NCI-H82 (cell line): ENCODE data around the gene SERHL2.
"Not testable (repeated sequence)": the region's sequence is repeated elsewhere in the genome, so short reads cannot be mapped to it uniquely, and the experiment has no call there.

Experiments used
- DNase-seq: peaks from one replicate; lab custom pipeline; 2025; lab: John Stamatoyannopoulos, UW

SERHL2 gene

DNA sequence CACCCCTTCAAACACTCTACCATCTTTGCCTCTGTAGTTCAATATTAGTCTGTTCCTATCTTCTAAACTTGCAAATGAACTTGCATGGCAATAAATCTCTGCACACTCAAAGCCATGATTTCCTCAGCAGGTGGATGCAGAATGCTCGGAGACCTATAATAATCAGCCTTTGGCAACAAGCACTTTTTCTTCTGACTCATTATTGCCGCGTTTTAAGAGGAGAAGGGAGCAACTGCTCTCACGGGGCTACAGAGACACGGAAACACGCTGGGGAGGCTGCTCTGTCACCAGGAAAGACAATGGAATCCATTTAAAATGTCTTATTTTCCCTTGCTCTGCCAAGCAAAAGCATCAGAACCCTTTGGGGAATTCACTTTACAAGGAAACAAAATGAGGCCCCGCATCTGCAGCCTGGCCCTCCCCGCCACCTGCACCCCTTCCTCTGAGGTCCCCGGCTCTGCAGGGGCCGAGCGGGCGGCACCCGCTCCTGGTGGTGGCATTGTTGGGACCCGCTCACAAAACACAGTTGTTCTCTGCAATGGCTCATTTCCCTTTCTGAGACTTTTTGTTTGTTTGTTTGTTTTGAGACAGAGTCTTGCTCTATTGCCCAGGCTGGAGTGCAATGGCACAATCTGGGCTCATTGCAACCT, 18.5 kb upstream of the SERHL2 start:
- not testable (repeated sequence) for DNase-seq

DNA sequence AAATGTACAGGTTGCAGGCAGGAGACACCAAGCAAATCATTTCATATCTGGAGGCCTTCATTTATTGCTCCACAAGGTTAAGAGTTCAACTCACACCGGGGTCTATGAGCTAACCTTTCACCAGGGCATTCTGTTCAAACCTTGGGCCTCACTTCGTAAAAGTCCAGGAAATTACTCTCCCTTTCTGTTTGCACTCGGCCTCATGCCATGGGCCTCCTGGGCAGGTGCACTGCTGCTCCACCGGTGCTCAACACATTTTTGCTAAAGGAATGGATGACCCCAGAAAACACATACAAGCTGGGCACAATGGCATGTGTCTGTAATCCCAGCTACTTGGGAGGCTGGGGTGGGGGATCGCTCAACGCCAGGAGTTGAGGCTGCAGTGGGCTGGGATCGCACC, 17.6 kb upstream of the SERHL2 start:
- DNase-seq = no peak

DNA sequence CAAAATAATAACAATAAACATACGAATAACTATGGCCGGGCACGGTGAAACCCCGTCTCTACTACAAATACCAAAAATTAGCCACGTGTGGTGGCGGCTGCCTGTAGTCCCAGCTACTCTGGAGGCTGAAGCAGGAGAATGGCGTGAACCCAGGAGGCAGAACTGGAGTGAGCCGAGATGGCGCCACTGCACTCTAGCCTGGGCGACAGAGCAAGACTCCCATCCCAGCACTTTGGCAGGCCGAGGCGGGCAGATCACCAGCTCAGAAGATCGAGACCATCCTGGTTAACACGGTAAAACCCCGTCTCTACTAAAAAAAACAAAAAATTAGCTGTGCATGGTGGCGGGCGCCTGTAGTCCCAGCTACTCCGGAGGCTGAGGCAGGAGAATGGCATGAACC, 17.1 kb upstream of the SERHL2 start:
- DNase-seq = not testable (repeated sequence)

DNA sequence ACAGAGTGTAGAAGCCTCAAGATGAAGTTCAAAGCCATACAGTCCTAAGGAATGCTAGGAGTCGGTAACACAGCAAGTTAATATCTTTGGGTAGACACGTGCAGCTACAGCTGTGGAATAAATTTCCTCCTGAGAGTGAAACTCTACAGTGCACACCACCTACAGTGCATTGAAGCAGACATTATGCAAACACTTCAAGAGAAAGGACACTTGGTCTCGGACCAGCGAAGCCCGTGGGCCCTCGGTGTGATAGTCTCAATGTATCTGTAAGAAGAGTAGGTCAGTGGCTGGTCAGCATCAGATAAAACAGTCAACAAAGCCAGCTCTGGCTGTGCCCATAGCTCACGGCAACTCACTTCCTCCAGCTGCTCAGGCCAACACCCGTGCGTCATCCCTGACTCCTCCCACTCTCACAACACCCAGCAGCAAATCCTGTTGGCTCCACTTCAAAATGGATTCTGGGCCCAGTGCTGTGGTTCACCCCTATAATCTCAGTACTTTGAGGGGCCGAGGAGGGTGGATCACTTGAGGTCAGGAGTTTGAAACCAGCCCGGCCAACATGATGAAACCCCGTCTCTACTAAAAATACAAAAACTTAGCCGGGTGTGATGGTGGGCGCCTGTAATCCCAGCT, 16.4 kb upstream of the SERHL2 start:
- not testable (repeated sequence) for DNase-seq

DNA sequence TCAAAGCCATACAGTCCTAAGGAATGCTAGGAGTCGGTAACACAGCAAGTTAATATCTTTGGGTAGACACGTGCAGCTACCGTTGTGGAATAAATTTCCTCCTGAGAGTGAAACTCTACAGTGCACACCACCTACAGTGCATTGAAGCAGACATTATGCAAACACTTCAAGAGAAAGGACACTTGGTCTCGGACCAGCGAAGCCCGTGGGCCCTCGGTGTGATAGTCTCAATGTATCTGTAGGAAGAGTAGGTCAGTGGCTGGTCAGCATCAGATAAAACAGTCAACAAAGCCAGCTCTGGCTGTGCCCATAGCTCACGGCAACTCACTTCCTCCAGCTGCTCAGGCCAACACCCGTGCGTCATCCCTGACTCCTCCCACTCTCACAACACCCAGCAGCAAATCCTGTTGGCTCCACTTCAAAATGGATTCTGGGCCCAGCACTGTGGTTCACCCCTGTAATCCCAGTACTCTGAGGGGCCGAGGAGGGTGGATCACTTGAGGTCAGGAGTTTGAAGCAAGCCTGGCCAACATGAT, 14.5 kb upstream of the SERHL2 start:
- not testable (repeated sequence) for DNase-seq

DNA sequence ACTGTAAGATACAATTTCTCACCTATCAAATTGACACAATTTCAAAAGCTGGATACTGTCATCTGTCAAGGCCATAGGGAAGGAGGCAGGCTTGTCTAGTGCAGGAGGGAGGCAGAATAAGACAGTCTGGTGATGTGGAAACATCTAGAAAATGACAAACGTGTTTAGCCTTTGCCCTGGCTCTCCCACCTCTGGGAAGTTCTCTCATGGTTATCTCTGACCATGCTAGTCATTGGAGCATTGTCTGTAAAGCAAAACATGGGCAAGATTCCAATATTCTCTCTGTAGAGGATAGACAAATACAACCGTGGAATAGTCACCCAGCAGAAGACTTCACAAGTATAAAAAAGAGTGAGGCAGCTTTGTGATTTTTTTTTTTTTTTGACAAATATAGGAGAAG, 9.1 kb upstream of the SERHL2 start:
- DNase-seq = no peak

DNA sequence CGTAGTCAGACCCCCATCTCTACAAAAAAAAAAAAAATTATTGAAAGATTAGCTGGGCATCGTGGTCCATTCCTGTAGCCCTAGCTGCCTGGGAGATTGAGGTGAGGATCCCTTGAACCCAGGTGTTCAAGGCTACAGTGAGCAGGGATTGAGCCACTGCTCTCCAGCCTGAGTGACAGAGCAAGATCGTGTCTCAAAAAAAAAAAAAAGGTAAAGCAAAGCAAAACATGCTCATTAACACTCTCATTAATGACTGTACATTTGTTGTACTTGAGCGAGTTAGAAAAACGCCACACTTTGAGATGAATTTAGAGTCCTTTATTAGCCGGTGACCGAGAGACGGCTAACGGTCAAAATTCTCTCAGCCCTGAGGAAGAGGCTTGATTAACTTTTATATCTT, 6.2 kb upstream of the SERHL2 start:
- DNase-seq = no peak

DNA sequence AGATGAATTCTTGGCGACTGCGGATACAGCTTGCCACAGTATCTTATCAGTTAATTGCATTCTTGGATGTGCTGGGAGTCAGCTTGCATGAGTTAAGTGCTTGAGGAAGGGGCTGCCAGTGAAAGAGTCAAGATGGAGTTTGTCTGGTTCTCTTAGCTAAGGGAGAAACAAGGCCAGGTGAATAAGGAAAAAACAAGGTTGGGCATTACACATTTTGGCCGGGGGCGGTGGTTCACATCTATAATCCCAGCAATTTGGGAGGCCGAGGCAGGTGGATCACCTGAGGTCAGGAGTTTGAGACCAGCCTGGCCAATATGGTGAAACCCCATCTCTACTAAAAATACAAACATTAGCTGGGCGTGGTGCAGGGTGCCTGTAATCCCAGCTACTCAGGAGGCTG, 5.6 kb upstream of the SERHL2 start:
- DNase-seq = not testable (repeated sequence)

DNA sequence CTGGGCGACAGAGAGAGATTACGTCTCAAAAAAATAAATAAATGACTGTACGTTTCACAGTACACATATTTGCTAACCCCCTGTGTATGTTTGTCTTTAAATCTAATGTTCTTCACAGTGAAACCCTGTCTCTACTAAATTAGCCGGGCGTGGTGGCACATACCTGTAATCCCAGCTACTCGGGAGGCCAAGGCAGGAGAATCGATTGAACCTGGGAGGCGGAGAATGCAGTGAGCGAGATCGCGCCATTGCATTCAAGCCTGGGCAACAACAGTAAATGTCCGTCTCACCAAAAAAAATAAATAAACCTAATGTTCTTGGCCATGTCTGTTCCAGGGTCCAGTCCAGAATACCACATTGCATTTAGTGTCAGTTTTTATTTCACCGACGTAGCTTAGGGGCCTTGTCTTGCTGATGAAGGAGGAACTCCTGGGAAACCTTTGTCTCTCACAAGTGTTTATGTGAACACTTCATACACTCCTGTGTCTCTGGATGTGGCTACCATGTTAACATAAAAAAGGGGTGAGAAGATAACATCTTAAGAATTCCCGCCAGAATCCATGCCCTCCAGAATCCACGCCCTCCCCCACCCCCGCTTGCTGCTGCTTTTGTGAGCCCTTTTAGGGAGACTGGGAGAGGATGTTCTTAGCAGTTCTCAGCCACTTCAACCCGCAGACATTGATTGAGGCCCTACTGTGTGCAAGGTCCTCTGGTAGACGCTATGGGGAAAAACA, 5.0 kb upstream of the SERHL2 start:
- no peak for DNase-seq

DNA sequence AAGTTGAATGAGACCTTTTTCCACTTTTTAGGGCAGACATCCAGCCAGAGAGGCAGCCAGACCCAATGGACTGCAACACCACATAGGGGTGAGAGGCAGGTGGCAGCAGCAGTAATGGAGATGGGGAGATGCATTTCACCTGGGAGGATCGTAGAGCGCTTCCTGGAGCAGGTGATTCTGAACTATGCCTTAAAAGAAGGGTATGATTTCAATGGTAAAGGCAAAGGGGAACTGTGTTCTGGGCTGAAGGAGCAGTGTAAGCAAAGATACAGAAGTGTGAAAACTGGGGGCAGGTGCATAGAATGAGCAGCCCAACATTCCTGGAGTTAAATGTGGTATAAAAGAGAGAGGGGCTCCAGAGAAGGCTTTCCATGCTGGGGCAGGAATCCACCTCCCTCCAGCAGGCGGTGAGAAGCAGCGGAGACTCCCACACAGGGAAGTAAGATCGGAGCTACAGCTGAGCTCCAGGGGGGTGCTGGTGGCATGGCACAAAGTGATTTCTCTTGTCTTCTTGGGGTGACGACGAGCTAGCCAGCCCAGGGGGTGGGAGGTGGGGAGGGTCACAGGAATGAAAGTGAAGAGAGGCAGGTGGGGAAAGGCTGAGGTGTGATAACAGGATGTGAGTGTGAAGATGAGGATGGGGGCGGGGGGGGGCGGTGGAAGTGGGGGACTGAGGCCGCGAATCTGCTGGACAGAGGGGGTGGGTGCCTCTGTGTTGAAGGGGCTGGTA, 4.3 kb upstream of the SERHL2 start:
- DNase-seq = no peak

DNA sequence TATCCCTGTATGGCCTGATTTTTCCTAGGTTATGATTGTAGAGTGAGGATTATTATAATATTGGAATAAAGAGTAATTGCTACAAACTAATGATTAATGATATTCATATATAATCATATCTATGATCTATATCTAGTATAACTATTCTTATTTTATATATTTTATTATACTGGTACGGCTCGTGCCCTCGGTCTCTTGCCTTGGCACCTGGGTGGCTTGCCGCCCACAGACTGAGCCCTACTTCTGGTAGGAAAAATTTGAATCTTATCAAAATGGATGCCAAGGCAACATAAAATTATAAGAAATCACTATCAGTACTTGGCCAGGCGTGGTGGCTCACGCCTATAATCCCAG, 1.5 kb upstream of the SERHL2 start:
- DNase-seq = not testable (repeated sequence)

DNA sequence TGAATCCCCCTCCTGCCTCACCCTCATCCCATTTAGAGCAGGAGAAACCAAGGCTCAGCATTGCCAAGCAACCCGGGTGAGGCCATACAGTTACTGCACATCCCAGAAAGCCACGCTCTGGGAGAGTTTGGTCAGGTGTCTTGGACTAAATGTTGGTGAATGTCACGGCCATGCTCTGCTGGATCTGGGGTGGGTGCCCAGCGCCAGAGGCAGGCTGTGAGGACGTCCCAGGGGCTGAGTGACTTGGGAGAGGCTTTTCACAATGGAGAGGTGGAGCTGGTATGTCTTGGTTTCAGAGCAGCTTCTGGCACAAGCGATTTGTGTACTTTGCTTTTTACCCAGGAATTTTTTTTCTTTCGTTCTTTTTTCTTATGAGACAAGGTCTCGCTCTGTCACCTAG, 6.6 kb downstream of the SERHL2 start:
- DNase-seq = no peak

DNA sequence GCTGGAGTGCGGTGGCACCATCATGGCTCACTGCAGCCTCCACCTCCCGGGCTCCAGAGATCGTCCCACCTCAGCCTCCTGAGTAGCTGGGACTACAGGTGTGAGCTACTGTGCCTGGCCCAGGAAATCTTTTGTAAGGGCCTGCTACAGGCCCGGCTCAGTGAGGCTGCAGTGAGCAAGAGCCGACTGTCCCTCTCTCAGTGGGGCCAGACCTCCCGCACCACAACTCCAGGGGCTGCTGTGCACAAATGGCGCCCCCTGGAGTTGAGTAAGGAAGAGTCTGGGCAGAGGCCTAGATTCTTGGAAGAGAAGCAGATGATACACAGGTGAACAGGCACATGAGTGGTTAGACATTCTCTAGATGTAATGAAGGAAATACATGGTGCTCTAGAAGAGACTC, 7.0 kb downstream of the SERHL2 start:
- peak; percentile 38 for DNase-seq

DNA sequence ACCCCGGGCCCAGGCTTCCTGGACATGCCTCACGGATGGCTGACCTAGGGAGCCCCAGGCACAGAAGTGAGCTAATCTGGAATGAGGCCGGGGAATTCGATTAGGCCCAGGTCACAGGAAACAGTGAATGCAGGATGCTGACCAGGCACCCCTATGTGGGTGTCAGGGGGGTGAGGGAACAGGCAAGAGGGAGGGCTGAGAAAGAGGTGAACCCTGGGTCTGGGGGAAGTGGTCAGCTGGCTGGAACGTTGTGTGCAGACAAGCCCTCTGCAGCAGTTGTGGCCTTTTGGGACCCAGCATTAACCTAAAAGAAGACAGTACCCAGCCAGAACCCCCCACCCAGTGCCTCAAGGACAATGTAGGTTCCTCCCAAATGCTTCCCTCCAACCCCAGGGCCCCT, 8.1 kb downstream of the SERHL2 start:
- DNase-seq = no peak

DNA sequence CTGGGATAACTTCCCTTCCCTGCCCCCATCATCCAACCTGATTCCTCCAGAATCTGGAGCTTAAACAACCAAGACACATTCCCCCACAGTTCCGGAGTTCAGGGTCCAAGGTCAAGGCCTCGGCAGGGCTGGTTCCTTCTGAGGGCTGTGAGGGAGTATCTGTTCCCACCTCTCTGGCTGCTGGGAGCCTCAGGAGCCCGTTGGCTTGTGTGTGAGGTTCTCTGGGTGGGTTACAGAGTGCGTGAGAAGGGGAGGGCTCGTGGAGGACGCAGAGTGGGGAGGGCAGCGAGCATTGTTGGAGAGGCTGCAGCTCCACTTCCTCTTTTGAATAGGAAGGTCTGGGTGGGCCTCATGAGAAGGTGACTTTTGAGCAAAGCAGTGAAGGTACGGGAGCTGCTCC, 8.5 kb downstream of the SERHL2 start:
- no peak for DNase-seq

DNA sequence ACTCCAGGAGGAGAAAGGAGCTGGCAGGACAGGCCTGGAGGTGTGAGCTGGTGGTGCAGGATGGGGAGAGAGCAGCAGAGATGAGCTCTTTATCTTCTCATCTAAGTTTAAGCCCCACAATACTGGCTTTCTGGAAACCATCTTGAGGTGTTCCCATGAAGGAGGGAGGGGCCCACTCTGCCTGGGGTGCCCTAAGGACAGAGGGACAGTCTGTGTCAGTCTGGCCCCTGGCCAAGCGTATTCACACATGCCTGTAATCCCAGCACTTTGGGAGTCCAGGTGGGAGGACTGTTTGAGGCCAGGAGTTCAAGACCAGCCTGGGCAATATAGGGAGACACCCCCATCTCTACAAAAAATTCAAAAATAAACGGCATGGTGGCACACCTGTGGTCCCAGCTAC, 8.9 kb downstream of the SERHL2 start:
- peak; percentile 19 for DNase-seq

DNA sequence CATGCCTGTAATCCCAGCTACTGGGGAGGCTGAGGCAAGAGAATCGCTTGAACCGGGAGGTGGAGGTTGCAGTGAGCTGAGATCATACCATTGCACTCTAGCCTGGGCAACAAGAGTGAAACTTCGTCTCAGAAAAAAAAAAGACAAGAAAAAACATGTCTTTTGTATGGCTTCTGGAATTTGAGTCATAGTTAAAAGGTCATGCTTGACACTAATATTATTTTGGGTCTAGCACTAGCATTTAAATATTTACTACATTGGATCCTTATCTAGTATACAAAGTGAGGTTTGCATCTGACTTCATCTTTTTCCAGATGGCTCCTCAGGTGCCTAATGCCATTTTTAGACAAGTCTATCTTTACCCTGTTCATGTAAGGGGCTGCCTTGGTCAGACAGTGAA, 10.2 kb downstream of the SERHL2 start:
- not testable (repeated sequence) for DNase-seq

DNA sequence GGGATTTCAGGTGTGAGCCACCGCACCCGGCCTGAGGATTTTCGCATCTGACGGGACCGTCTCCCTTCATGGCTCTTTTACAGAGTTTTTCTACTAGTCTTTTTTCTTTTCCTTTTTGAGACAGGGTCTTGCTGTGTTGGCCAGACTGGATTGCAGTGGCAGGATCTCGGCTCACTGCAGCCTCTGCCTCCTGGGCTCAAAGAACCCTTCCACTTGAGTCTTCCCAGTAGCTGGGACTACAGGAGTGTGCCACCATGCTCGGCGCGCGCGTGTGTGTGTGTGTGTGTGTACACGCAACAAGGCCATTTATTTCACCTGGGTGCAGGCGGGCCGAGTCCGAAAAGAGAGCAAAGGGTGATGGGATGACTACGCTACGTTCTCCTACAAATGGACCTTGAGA, 10.9 kb downstream of the SERHL2 start:
- no peak for DNase-seq

DNA sequence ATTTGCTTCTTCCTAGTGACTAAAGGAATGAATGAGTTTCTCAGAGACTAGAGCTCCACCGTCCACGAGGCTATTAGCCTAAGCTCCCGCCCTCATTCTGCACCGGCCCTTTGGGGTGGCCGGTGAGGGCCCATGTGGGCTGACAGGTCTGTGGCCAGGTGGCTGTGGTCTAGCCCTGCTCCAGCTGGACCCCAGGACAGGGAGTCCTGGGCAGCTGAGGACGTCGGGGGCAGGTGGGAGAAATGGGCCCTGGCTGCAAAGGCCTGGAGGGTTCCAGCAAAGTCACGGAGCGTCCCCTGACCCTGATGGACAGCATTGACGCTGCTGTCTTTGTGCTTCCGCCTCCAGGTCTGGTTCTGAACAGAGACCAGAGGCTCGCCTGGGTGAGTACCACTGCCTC, 12.2 kb downstream of the SERHL2 start:
- no peak for DNase-seq

DNA sequence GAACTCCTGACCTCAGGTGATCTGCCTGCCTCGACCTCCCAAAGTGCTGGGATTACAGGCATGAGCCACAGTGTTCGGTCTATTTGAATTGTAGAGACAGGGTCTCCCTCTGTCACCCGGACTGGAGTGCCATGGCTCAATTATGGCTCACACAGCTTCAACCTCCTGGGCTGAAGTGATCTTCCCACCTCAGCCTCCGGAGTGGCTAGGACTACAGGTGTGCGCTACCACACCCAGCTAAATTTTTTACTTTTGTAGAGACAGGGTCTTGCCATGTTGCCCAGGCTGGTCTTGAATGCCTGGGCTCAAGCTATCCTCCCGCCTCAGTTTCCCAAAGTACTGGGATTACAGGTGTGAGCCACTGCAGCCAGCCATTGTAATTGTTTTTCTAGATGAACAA, 14.2 kb downstream of the SERHL2 start:
- DNase-seq = not testable (repeated sequence)

DNA sequence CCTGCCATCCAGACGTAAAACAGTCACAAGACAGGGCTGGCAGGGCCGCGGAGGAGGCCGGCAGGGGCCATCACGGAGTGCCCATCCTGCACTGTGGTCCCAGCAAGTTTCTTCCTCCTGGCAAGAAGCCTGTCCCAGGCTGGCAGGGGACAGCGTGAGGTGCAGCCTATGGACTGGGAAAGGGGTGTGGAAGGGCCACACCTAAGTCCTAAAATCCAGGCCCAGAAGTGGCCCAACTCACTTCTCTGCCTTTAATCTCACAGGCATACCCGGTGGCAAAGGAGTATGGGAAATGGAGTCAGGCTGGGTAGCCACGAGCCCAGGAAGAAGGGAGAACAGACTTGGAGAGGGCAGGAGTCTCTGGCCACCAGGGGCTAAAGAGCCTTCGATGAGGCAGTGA, 16.8 kb downstream of the SERHL2 start:
- DNase-seq = not testable (repeated sequence)

DNA sequence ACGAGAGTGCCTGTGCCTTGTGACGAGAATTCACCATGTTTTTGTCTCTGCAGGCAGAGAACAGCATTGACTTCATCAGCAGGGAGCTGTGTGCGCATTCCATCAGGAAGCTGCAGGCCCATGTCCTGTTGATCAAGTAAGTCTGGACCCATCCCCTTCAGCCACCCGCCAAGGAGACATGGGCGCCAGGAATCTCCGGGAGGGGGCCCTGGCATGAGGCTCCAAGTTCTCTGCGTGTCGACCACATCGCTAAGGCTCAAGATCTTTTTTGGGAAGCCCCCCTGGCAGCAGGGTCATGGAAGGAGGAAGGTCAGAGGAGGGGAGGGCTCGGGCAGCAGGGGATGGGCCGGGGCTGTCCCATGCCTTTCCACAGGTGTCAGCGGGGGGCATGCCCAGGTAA, 17.3 kb downstream of the SERHL2 start:
- not testable (repeated sequence) for DNase-seq

DNA sequence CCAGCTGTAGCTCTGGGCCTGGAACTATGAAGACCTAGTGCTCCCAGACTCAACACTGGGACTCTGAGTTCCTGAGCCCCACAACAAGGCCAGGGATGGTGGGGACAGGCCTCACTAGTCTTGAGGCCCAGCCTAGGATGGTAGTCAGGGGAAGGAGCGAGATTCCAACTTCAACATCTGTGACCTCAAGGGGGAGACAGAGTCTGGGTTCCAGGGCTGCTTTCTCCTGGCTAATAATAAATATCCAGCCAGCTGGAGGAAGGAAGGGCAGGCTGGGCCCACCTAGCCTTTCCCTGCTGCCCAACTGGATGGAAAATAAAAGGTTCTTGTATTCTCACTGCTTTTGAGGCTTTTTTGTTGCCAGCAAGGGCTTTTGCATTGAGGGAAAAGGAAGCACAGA, 20.3 kb downstream of the SERHL2 start:
- not testable (repeated sequence) for DNase-seq
